ENCODE data around the gene NME4. TPM values are rescaled to one million over a fixed set of nuclear protein-coding genes. Genes with fewer than 3 reads are reported as not detected.

The NME4 gene
- total RNA-seq, 3 donors from 2014 or later (not counting 1 experiment from before 2014, with no cell fraction given): 10.7 to 27.4 (median 25.4) TPM

DNA sequence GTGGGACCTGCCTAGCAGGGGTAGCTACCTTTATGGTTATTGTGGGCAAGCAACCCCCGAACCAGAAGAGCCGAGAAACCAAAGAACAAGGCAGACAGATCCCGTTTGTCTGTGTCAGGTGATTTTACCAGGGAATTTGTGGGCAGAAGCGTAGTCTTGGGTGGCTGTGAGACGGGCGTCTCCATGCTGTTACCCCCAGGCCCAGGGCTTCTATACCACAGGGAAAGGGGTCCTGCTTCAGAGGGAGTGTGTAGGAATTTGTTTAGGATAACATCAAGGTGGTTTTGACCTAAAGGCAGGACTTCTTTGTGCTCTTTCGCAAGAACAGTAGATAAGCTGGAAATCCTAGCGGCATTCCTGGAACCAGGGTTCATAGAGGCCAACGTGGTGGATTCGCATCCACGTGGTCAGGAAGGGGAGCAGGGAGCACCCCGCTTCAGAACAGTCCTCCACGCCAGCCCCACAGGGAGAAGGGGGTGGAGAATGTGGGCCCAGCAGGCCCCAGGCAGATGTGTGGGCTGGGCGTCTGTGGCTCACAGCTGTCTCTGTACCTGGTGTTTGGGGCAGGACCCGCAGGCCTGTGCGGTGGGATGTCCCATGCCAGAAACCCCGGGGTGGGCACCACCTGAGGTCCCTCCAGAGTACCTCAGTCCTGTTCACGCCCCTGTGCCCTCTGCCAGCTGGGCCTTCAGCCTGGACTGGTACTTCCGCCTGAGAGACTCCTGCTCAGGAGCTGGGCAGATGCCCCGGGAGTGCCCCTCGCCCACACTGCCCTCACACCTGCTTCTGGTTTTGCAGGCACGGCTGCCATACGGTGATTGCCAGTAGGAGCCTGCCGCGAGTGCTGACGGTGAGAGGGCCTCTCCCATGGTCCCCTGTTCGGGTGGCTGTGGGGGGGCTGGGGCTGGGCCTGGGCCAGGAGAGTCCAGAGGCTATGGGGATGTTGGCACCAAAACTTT is 8.8 kb downstream of the NME4 start:
- Histone ChIP-seq H3K36me3 (ENCODE audit: control insufficient read depth, insufficient read depth, low read length) (no peaks in the 10 kb centered on the region), H3K4me3 (ENCODE audit: low read length) (no peak overlapping the region), H3K4me1 (ENCODE audit: control insufficient read depth, insufficient read depth, low read length) (peaks cover 11% of the 10 kb centered on the region), H3K27me3 (ENCODE audit: control insufficient read depth, insufficient read depth, low read length) (no peaks in the 10 kb centered on the region), H3K27ac (ENCODE audit: low read length) (no peak overlapping the region), H3K9me3 (ENCODE audit: control insufficient read depth, insufficient read depth, low read length) (no peaks in the 10 kb centered on the region)
- peaks cover under 1 to 1% of the 10 kb centered on the region in 2 donors for H3K4me1 Mint-ChIP-seq
- no peaks in the 10 kb centered on the region for H3K9me3 Mint-ChIP-seq
- TF ChIP-seq, protein P1, sequence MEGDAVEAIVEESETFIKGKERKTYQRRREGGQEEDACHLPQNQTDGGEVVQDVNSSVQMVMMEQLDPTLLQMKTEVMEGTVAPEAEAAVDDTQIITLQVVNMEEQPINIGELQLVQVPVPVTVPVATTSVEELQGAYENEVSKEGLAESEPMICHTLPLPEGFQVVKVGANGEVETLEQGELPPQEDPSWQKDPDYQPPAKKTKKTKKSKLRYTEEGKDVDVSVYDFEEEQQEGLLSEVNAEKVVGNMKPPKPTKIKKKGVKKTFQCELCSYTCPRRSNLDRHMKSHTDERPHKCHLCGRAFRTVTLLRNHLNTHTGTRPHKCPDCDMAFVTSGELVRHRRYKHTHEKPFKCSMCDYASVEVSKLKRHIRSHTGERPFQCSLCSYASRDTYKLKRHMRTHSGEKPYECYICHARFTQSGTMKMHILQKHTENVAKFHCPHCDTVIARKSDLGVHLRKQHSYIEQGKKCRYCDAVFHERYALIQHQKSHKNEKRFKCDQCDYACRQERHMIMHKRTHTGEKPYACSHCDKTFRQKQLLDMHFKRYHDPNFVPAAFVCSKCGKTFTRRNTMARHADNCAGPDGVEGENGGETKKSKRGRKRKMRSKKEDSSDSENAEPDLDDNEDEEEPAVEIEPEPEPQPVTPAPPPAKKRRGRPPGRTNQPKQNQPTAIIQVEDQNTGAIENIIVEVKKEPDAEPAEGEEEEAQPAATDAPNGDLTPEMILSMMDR (IDR thresholded peaks at IDR 0.05): no peak
- H3K36me3 Mint-ChIP-seq: no peaks in the 10 kb centered on the region
- H3K27me3 Mint-ChIP-seq (ENCODE audit: low read depth in 2 of 2): no peaks in the 10 kb centered on the region
- no peak overlapping the region for H3K27ac Mint-ChIP-seq
- DNase-seq: no peak
- no peak overlapping the region for H3K4me3 Mint-ChIP-seq
- intact Hi-C loops (cut with micrococcal nuclease): no loop called here
- no peak for ATAC-seq
- WGBS (ENCODE audit: insufficient coverage): 91% methylated on average over 27 of the region's 27 CpGs

DNA sequence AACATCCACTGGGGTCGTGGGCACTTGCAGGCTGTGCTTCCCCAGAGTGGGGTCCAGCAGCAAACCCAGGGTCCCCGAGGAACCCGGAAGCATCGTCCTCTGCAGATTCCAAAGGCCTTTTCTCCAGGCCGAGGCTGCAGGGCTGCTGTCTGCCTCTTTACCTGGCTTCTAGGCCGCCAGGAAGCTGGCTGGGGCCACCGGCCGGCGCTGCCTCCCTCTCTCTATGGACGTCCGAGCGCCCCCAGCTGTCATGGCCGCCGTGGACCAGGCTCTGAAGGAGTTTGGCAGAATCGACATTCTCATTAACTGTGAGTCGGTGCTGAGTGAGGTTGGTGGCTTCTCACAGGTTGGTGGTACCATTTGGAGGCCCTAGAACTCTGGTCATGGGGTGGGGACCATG is 10.3 kb downstream of the NME4 start:
- no peaks in the 10 kb centered on the region for H3K36me3 Mint-ChIP-seq
- DNase-seq (no peak), ATAC-seq (no peak)
- no peak overlapping the region for H3K4me3 ChIP-seq (ENCODE audit: low read length)
- H3K4me1 ChIP-seq (ENCODE audit: control insufficient read depth, insufficient read depth, low read length): peaks cover 3% of the 10 kb centered on the region
- no peaks in the 10 kb centered on the region for H3K27me3 ChIP-seq (ENCODE audit: control insufficient read depth, insufficient read depth, low read length)
- 94% methylated on average over 16 of the region's 16 CpGs for WGBS (ENCODE audit: insufficient coverage)
- no peaks in the 10 kb centered on the region for H3K27me3 Mint-ChIP-seq (ENCODE audit: low read depth in 2 of 2)
- intact Hi-C loops (cut with micrococcal nuclease): no loop called here
- H3K9me3 Mint-ChIP-seq: no peaks in the 10 kb centered on the region
- H3K9me3 ChIP-seq (ENCODE audit: control insufficient read depth, insufficient read depth, low read length): no peaks in the 10 kb centered on the region
- no peak overlapping the region for H3K27ac Mint-ChIP-seq
- H3K36me3 ChIP-seq (ENCODE audit: control insufficient read depth, insufficient read depth, low read length): no peaks in the 10 kb centered on the region
- H3K4me3 Mint-ChIP-seq: no peak overlapping the region
- H3K4me1 Mint-ChIP-seq: no peaks in the 10 kb centered on the region
- H3K27ac ChIP-seq (ENCODE audit: low read length): no peak overlapping the region
- TF ChIP-seq, protein P1 (IDR thresholded peaks at IDR 0.05): no peak

DNA sequence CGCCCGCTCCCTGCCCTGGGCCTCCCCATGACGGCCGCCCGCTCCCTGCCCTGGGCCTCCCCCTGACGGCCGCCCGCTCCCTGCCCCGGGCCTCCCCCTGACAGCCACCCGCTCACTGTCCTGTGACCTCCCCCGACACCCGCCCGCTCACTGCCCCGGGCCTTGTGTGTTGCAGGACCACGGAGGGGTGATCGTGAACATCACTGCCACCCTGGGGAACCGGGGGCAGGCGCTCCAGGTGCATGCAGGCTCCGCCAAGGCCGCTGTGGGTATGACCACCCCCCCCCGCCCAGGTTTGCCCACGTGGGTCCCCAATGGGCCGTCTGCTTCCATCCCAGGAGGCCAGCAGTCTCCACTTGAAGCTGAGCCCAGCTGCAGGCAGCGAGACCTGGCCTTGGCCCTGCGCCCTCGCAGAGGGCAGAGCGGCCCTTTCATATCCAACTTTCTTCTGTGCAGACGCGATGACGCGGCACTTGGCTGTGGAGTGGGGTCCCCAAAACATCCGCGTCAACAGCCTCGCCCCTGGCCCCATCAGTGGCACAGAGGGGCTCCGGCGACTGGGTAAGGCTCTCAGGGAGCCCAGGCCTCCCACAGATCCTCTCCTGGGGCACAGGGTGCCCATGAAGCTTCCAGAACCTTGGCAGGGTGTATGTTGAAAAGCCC is 13.6 kb downstream of the NME4 start:
- intact Hi-C loops (cut with micrococcal nuclease): no loop called here
- H3K9me3 Mint-ChIP-seq: no peaks in the 10 kb centered on the region
- no peaks in the 10 kb centered on the region for H3K27me3 Mint-ChIP-seq (ENCODE audit: low read depth in 2 of 2)
- TF ChIP-seq, protein P1 (IDR thresholded peaks at IDR 0.05): no peak
- H3K27ac ChIP-seq (ENCODE audit: low read length): no peak overlapping the region
- DNase-seq (no peak), ATAC-seq (no peak)
- WGBS (ENCODE audit: insufficient coverage): 94% methylated on average over 36 of the region's 36 CpGs
- H3K4me3 ChIP-seq (ENCODE audit: low read length): no peak overlapping the region
- H3K9me3 ChIP-seq (ENCODE audit: control insufficient read depth, insufficient read depth, low read length): no peaks in the 10 kb centered on the region
- no peaks in the 10 kb centered on the region for H3K4me1 ChIP-seq (ENCODE audit: control insufficient read depth, insufficient read depth, low read length)
- no peaks in the 10 kb centered on the region for H3K36me3 ChIP-seq (ENCODE audit: control insufficient read depth, insufficient read depth, low read length)
- no peaks in the 10 kb centered on the region for H3K4me1 Mint-ChIP-seq
- H3K36me3 Mint-ChIP-seq: no peaks in the 10 kb centered on the region
- H3K4me3 Mint-ChIP-seq: no peak overlapping the region
- no peaks in the 10 kb centered on the region for H3K27me3 ChIP-seq (ENCODE audit: control insufficient read depth, insufficient read depth, low read length)
- H3K27ac Mint-ChIP-seq: no peak overlapping the region

All from natural killer cell (primary cell).